PC-9 (cell line): ENCODE data around the gene APBA2.

Experiments used
- EZH2 ChIP-seq: fragments of 200-600 bp; sonication (generic); IDR thresholded peaks from 2 replicates; pipeline ENCODE4 v1.8.0; 2017; ENCODE audit warnings: antibody characterized with exemption, low read depth
- TF ChIP-seq, protein P1 (sequence below): fragments of 200-600 bp; sonication (generic); conservative IDR thresholded peaks from 2 replicates; pipeline ENCODE4 v1.6.1; 2017; ENCODE audit warnings: mixed run types, antibody characterized with exemption, mild to moderate bottlenecking, moderate library complexity

GRCh38 chr15:28885128-28885629, 595 bp upstream of the APBA2 start:
- no peak for TF ChIP-seq EZH2
- TF ChIP-seq, protein P1, sequence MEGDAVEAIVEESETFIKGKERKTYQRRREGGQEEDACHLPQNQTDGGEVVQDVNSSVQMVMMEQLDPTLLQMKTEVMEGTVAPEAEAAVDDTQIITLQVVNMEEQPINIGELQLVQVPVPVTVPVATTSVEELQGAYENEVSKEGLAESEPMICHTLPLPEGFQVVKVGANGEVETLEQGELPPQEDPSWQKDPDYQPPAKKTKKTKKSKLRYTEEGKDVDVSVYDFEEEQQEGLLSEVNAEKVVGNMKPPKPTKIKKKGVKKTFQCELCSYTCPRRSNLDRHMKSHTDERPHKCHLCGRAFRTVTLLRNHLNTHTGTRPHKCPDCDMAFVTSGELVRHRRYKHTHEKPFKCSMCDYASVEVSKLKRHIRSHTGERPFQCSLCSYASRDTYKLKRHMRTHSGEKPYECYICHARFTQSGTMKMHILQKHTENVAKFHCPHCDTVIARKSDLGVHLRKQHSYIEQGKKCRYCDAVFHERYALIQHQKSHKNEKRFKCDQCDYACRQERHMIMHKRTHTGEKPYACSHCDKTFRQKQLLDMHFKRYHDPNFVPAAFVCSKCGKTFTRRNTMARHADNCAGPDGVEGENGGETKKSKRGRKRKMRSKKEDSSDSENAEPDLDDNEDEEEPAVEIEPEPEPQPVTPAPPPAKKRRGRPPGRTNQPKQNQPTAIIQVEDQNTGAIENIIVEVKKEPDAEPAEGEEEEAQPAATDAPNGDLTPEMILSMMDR: no peak
